GM19467 (cell line): ENCODE data around the gene KMT2D.

Experiments
- ATAC-seq: cut with Tn5 transposase; IDR thresholded peaks from one replicate; pipeline ENCODE4 v1.9.1; 2021; ENCODE audit warnings: mild to moderate bottlenecking, moderate library complexity; ENCODE audit not compliant: unreplicated experiment

KMT2D gene, protein sequence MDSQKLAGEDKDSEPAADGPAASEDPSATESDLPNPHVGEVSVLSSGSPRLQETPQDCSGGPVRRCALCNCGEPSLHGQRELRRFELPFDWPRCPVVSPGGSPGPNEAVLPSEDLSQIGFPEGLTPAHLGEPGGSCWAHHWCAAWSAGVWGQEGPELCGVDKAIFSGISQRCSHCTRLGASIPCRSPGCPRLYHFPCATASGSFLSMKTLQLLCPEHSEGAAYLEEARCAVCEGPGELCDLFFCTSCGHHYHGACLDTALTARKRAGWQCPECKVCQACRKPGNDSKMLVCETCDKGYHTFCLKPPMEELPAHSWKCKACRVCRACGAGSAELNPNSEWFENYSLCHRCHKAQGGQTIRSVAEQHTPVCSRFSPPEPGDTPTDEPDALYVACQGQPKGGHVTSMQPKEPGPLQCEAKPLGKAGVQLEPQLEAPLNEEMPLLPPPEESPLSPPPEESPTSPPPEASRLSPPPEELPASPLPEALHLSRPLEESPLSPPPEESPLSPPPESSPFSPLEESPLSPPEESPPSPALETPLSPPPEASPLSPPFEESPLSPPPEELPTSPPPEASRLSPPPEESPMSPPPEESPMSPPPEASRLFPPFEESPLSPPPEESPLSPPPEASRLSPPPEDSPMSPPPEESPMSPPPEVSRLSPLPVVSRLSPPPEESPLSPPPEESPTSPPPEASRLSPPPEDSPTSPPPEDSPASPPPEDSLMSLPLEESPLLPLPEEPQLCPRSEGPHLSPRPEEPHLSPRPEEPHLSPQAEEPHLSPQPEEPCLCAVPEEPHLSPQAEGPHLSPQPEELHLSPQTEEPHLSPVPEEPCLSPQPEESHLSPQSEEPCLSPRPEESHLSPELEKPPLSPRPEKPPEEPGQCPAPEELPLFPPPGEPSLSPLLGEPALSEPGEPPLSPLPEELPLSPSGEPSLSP (N-terminal part only)

GRCh38 chr12:49060237-49061156 is at the start of gene KMT2D:
TSS of gene KMT2D (minus strand) at chr12:49060794. CDS start at chr12:49055324, 5,470 bp downstream.
- peak; percentile 44 for ATAC-seq

DNA sequence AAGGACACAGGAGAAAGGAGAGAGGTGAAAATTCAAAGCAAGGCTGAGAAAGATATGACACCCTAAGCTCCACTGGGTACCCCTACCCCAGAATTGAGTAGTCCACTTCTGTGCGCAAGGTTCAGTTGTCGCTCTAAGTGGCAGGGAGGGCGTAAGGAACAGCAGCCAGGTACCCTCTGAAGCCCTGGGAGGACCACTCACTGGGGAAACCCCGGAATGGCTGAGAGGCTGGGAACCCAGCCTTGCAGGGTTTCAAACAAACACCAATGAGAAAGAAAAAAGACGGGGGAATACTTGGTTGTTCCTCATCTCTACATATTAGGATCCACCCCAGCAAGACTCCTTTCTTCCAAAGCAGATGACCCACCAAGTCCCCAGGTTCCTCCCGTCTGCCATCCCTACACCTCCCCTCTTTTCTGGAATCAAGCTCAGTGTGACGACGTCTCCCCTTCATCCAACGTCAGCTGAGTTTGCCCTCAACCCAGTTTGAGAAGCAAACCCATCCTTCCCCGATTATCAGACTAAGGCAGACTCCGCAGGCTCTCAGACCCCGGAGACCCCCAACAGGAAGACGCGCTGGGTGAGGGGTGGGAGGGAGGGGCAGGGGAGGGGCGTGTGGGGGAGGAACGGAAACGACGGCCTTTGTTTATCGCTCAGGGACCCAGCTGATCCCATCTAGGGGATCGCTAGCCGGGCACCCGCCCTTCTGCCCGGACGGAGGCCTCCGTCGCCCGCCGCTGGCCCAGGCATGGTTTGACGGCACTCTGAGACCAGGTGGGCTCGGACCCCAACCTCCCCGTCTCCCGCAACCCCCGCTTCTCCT is 49.3 kb upstream of the KMT2D start:
- ATAC-seq: no peak

GRCh38 chr12:49108958-49109404 is 48.4 kb upstream of the KMT2D start:
- no peak for ATAC-seq

- no peak for ATAC-seq
These were observed 45.0 kb upstream of the KMT2D start for GRCh38 chr12:49105504-49106084.

- ATAC-seq: no peak
These were observed 44.2 kb upstream of the KMT2D start for GRCh38 chr12:49104822-49105221.

GRCh38 chr12:49100380-49100779 is 39.8 kb upstream of the KMT2D start:
- no peak for ATAC-seq

DNA sequence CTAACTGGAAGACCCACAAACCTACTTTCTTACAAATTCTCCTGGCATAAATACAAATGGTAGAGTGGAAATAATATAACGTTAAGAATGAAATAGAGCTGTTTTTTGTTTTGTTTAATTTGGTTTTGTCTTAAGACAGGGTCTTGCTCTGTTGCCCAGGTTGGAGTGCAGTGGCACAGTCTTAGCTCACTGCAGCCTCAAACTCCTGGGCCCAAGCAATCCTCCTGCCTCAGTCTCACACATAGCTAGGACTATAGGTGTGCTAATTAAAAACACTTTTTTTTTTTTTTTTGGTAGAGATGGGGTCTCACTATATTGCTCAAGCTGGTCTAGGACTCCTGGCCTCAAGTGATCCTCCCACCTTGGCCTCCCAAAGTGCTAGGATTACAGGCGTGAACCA is 38.1 kb upstream of the KMT2D start:
- no peak for ATAC-seq

GRCh38 chr12:49098035-49098451 is 37.4 kb upstream of the KMT2D start:
- no peak for ATAC-seq

- ATAC-seq: no peak
These were observed 36.8 kb upstream of the KMT2D start for GRCh38 chr12:49097381-49097780.

DNA sequence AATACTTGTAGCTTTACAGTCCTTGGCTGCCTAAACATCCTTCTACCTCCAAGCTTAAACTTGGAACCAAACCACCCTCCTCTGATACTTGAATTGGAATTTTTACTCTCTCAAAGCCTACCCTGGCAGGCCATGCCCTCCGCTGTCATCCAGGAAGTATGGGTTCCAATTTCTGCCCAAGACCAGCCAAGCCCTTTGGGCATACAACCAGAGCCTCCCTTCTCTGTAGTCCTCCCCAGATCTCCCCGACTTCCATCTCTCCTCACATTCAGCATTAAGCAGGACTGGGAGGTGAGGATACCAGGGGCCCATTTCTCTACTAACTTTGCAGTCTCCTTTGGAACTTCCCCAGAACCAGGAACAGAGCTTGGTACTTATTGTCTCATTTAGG is 34.4 kb upstream of the KMT2D start:
- ATAC-seq: no peak

DNA sequence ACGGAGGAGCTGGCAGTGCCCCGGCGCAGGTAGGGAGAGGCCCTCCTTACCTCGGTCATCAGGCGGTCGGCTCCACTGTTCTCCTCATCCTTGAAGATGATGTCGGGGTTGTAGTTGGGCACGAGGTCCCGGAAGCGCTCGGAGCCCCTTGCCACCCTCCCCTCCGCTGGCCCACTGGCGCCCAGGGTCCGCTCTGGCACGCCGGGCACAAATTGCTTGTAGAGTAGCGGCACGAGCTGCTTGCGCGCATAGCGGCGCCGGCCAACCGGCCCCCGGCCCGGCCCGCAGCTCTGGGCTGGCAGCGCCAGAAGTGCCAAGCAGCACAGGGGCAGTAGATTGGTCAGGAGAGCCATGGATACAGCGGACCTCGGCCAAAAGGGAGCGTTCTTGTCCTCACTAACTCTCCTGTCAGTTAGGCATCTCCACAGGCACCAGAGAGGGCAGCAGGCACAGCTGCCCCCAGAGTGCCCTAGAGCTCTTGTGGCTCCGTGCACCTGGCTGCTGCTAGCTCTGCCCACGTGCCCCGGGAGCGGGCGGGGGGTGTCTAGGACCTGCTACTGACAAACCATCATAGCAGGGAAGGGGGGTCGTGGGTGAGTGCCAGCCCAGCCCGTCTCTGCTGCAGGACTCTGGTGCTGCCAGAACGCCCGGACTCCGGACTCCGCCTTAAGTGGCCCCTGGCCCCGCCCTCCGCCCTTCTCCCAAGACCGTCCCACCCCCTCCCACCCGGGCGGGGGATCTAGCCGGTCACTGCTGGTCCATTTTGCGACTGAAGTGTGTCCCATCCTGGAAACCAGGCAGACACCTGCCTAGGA is 33.8 kb upstream of the KMT2D start, which contains the start of gene DHH:
Gene DHH (minus strand): TSS at position 642 of the 815 bp plus-strand sequence. CDS start 289 bp downstream, at position 353.
- no peak for ATAC-seq

- no peak for ATAC-seq
These were observed 33.2 kb upstream of the KMT2D start for GRCh38 chr12:49093792-49094159.

GRCh38 chr12:49092816-49093406 is 32.3 kb upstream of the KMT2D start:
- ATAC-seq: no peak

DNA sequence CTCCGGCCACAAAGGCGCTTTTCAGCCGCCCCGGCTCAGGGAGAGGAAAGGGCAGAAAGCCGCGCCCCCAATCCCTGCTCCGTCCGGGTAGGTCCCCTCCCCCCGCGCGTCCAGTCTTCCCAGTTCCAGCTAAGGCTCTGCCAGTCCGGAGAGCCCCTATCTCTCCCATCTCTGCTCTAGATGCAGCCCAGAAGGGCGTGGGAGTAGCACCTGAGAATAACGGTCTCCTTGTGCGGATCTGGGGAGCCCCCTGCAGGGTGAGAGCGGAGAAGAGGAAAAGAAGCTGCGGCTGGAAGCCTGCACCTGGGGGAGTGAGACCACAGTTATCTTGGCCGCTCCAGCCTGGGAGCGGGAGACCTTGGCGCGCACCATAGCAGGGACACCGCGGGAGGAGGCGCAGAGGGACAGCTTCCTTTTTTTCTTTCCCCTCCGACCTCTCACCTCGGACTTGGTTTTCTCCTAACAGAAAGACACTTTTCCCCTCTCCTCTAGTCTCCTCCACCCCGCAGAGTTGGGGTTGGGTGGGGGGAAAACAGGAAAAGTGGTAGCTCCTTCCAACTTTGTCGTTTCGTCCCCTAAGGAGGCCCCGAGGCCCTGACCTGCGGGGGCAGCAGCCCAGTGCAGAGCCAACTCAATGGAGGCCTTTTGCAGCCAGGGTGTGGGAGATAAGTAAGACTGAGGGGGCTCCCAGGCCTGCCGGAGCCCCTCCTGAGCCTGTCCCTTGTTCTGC is 31.7 kb upstream of the KMT2D start:
- ATAC-seq: no peak

DNA sequence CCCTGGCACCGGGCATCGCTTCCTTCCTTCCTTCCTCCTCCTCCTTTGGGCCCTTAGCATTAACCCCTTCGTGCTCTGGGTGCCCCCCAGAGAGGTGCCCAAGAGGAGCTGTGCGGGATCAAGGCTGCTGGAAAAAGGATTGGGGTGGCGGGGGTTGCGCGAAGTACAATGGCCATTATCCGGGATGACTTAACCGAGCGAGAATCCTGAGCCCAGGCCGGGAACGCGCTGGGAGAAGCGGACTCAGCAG is 31.2 kb upstream of the KMT2D start:
- no peak for ATAC-seq

- ATAC-seq: no peak
These were observed 30.7 kb upstream of the KMT2D start for GRCh38 chr12:49091056-49091835.
